Liver (tissue), 2 donors: ENCODE data around the gene LRP11.

ENCODE experiments used
- RAD21 ChIP-seq, 2 donors: IDR thresholded peaks; 2 replicates each; pipeline ENCODE4 v1.6.1; 2016; ENCODE audit warnings: antibody characterized with exemption in 2 of 2, mild to moderate bottlenecking in 2 of 2
- TAF1 ChIP-seq: conservative IDR thresholded peaks from 2 replicates; pipeline ENCODE4 v1.6.1; 2016; ENCODE audit warnings: antibody characterized with exemption, mild to moderate bottlenecking
- donor health status: healthy.

DNA sequence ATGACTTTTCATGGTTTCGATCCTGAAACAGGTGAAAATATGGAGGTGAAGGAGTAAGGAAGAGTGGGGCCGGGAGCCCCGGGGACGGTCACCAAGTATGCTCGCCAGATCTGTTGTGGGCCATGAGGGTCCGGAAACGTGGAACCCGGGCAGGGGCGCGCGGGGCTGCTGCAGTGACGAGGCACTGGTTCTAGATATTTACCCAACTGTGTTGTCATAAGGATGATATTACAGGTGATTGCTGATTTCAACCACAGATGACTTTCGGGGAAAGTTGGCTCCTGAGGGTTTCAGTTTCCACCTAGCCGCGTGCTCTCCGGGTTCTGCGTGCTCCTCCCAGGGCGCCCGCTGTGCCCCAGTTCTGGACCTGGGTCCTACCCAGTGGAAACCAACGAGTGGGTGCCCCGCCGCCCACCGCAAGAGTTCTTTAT is 46.6 kb upstream of the LRP11 start:
- TF ChIP-seq TAF1 (no peak), RAD21 (IDR thresholded peaks at IDR 0.05) (no peak)
